ENCODE data around the gene TLE5. TPM values are rescaled to one million over a fixed set of nuclear protein-coding genes. Genes with fewer than 3 reads are reported as not detected.

The TLE5 gene
- total and polyA plus RNA-seq, 10 of the 15 experiments (the other 5 are each of a cell fraction or from before 2014, with no cell fraction given) = 2.5 to 373 (median 154) TPM

DNA sequence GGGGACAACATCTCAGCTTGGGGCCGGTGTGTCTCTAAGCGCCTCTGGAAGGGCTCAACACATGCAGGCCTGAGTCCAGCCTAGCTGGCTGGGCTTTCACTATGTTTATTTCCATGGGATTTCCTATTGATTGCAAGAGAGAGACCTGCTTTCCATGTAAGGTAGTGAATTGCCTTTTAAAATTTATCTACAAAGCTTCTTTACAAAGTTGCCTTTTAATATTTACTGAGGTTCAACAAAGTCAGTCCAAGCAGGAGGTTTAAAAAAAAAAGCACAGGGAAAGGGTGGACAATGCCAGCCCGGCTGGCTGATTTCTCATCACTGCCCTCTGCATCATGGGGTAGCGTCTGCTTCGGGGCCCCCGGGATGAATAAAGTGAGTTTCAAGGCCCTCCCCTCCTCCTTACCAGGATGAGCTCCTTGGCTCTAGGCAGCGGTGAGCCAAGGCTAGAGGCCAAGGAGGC lies 49.0 kb downstream of the TLE5 start:
- in situ Hi-C loops (cut with MboI) = no loop called here
- DNase-seq (ENCODE audit: low read depth, low spot score) (no peak), ATAC-seq (no peak), FAIRE-seq (no peak)
- no peaks in the 10 kb centered on the region; a peak in 1 of 4 replicates for H3K27me3 ChIP-seq (replicated peaks in 1 of 2; ENCODE audit: control insufficient read depth in 2 of 2, insufficient read depth in 2 of 2, low read length in 1 of 2)
- ChIA-PET CTCF (interaction anchor here (0.6 kb wide), 1 partner anchor 69 kb away, joined by 3 read pairs; no protein-coding TSS in a partner anchor), RAD21 (ENCODE audit: unreplicated experiment) (no interaction called here), SMC1A (ENCODE audit: uncharacterized antibody, unreplicated experiment) (no interaction called here), POLR2A (no interaction called here)
- no peak overlapping the region for H3K4me2 ChIP-seq (ENCODE audit: control insufficient read depth, insufficient read depth)
- H3K9me3 ChIP-seq (replicated peaks; ENCODE audit: control insufficient read depth, insufficient read depth, low read length) = no peaks in the 10 kb centered on the region
- intact Hi-C loops (cut with micrococcal nuclease; ENCODE audit: unreplicated experiment) = no loop called here
- H3K36me3 ChIP-seq (ENCODE audit: control insufficient read depth in 2 of 2, insufficient read depth in 2 of 2, low read length in 1 of 2) = no peaks in the 10 kb centered on the region
- H3K4me3 ChIP-seq = no peak overlapping the region
- no TSS peak for BruUV-seq (replicated peaks)
- H4K20me1 ChIP-seq (ENCODE audit: control insufficient read depth, insufficient read depth) = no peaks in the 10 kb centered on the region
- H2AFZ ChIP-seq (ENCODE audit: control insufficient read depth, low read depth, low read length) = no peak overlapping the region
- no peak overlapping the region for H3K9ac ChIP-seq (ENCODE audit: control insufficient read depth, insufficient read depth, low read length)
- no peaks in the 10 kb centered on the region for H3K79me2 ChIP-seq (ENCODE audit: control insufficient read depth, insufficient read depth, low read length)
- no peak for TF ChIP-seq EGR1 (IDR thresholded peaks at IDR 0.05; ENCODE audit: borderline replicate concordance in 1 of 2, low read depth in 2 of 2, low read length in 2 of 2)
- no peak for TF ChIP-seq NFXL1 (IDR thresholded peaks at IDR 0.05; ENCODE audit: borderline replicate concordance)
- TF ChIP-seq, protein P1, sequence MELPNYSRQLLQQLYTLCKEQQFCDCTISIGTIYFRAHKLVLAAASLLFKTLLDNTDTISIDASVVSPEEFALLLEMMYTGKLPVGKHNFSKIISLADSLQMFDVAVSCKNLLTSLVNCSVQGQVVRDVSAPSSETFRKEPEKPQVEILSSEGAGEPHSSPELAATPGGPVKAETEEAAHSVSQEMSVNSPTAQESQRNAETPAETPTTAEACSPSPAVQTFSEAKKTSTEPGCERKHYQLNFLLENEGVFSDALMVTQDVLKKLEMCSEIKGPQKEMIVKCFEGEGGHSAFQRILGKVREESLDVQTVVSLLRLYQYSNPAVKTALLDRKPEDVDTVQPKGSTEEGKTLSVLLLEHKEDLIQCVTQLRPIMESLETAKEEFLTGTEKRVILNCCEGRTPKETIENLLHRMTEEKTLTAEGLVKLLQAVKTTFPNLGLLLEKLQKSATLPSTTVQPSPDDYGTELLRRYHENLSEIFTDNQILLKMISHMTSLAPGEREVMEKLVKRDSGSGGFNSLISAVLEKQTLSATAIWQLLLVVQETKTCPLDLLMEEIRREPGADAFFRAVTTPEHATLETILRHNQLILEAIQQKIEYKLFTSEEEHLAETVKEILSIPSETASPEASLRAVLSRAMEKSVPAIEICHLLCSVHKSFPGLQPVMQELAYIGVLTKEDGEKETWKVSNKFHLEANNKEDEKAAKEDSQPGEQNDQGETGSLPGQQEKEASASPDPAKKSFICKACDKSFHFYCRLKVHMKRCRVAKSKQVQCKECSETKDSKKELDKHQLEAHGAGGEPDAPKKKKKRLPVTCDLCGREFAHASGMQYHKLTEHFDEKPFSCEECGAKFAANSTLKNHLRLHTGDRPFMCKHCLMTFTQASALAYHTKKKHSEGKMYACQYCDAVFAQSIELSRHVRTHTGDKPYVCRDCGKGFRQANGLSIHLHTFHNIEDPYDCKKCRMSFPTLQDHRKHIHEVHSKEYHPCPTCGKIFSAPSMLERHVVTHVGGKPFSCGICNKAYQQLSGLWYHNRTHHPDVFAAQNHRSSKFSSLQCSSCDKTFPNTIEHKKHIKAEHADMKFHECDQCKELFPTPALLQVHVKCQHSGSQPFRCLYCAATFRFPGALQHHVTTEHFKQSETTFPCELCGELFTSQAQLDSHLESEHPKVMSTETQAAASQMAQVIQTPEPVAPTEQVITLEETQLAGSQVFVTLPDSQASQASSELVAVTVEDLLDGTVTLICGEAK (IDR thresholded peaks at IDR 0.05; ENCODE audit: borderline replicate concordance) = no peak
- no peak for TF ChIP-seq TCF3 (IDR thresholded peaks at IDR 0.05; ENCODE audit: borderline replicate concordance, insufficient read depth, low read depth, low read length)
- TF ChIP-seq GATAD2B (conservative IDR thresholded peaks at IDR 0.05; ENCODE audit: low read depth) = no peak
- no peak for TF ChIP-seq YBX1 (IDR thresholded peaks at IDR 0.05)
- no peak for TF ChIP-seq JUNB (IDR thresholded peaks at IDR 0.05)
- TF ChIP-seq SMC3 (IDR thresholded peaks at IDR 0.05; ENCODE audit: borderline replicate concordance, low read length) = no peak
- TF ChIP-seq BCL11A (IDR thresholded peaks at IDR 0.05; ENCODE audit: low read depth, low read length) = no peak
- TF ChIP-seq RB1 (IDR thresholded peaks at IDR 0.05; ENCODE audit: borderline replicate concordance) = no peak
- TF ChIP-seq MTA2 (IDR thresholded peaks at IDR 0.05; ENCODE audit: low read depth) = no peak
- TF ChIP-seq, protein P2, sequence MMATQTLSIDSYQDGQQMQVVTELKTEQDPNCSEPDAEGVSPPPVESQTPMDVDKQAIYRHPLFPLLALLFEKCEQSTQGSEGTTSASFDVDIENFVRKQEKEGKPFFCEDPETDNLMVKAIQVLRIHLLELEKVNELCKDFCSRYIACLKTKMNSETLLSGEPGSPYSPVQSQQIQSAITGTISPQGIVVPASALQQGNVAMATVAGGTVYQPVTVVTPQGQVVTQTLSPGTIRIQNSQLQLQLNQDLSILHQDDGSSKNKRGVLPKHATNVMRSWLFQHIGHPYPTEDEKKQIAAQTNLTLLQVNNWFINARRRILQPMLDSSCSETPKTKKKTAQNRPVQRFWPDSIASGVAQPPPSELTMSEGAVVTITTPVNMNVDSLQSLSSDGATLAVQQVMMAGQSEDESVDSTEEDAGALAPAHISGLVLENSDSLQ (IDR thresholded peaks at IDR 0.05) = no peak
- no peak for TF ChIP-seq IKZF2 (IDR thresholded peaks at IDR 0.05)
- TF ChIP-seq, protein P3, sequence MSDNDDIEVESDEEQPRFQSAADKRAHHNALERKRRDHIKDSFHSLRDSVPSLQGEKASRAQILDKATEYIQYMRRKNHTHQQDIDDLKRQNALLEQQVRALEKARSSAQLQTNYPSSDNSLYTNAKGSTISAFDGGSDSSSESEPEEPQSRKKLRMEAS (IDR thresholded peaks at IDR 0.05; ENCODE audit: low read depth, low read length) = no peak
- no peak for TF ChIP-seq SMARCA5 (IDR thresholded peaks at IDR 0.05)
- no peak for TF ChIP-seq YY1 (IDR thresholded peaks at IDR 0.05; ENCODE audit: low read depth, low read length)
- TF ChIP-seq, protein P4, sequence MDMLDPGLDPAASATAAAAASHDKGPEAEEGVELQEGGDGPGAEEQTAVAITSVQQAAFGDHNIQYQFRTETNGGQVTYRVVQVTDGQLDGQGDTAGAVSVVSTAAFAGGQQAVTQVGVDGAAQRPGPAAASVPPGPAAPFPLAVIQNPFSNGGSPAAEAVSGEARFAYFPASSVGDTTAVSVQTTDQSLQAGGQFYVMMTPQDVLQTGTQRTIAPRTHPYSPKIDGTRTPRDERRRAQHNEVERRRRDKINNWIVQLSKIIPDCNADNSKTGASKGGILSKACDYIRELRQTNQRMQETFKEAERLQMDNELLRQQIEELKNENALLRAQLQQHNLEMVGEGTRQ (IDR thresholded peaks at IDR 0.05; ENCODE audit: borderline replicate concordance, low read depth, low read length) = no peak
- no peak for TF ChIP-seq CREM (IDR thresholded peaks at IDR 0.05; ENCODE audit: low read depth)
- TF ChIP-seq, protein P5, sequence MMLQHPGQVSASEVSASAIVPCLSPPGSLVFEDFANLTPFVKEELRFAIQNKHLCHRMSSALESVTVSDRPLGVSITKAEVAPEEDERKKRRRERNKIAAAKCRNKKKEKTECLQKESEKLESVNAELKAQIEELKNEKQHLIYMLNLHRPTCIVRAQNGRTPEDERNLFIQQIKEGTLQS (IDR thresholded peaks at IDR 0.05; ENCODE audit: borderline replicate concordance, extremely low read depth, low read depth, low read length) = no peak
- no peak for TF ChIP-seq SP1 (IDR thresholded peaks at IDR 0.05; ENCODE audit: low read depth, low read length)
- H3K4me1 ChIP-seq (ENCODE audit: control insufficient read depth, insufficient read depth, low read length) = no peaks in the 10 kb centered on the region
- 68% methylated on average over 7 of the region's 7 CpGs for WGBS (ENCODE audit: insufficient coverage, insufficient replicate concordance, low lambda C conversion rate, missing lambda C conversion rate)
- H3K27ac ChIP-seq (ENCODE audit: control insufficient read depth, insufficient read depth) = no peak overlapping the region

All from GM12878 (cell line).